Upper lobe of left lung (tissue), 6 donors: ENCODE measurements around the gene PCDHGA12. TPM values are rescaled to one million over a fixed set of nuclear protein-coding genes. Genes with fewer than 3 reads are reported as not detected.
"Not testable (repeated sequence)": the region's sequence is repeated elsewhere in the genome, so short reads cannot be mapped to it uniquely, and the experiment has no call there.

ENCODE experiments used
- ATAC-seq, 2 donors: fragments of 200-7000 bp; cut with Tn5 transposase; one replicate each; pipeline ENCODE4 v1.9.1; 2022; ENCODE audit warnings: mild to moderate bottlenecking in 2 of 2, moderate library complexity in 2 of 2; ENCODE audit not compliant: low FRiP score in 2 of 2
- DNase-seq, 2 donors: peaks; one replicate each; pipeline ENCODE4 v3.0.0-alpha.2; 2019 to 2020
- H3K27ac ChIP-seq, 4 donors: fragments of 200-600 bp; sonication (generic); one replicate each; pipeline ENCODE4 v1.5.1; 2016 to 2019
- H3K27me3 ChIP-seq, 4 donors: fragments of 200-600 bp; sonication (generic); one replicate each; pipeline ENCODE4 v1.5.1; 2017 to 2019
- H3K36me3 ChIP-seq, 4 donors: fragments of 200-600 bp; sonication (generic); one replicate each; pipeline ENCODE4 v1.5.1; 2016 to 2019
- H3K4me1 ChIP-seq, 4 donors: fragments of 200-600 bp; sonication (generic); one replicate each; pipeline ENCODE4 v1.5.1; 2018 to 2019
- H3K4me3 ChIP-seq, 4 donors: fragments of 200-600 bp; sonication (generic); one replicate each; pipeline ENCODE4 v1.5.1; 2017 to 2019; ENCODE audit warnings: mild to moderate bottlenecking in 2 of 4, moderate library complexity in 1 of 4
- H3K9me3 ChIP-seq, 4 donors: fragments of 200-600 bp; sonication (generic); one replicate each; pipeline ENCODE4 v1.5.1; 2018 to 2019
- CTCF ChIP-seq, 6 experiments: fragments of 450-650 bp in 4 of 6; fragments of 200-600 bp in 2 of 6; sonication (generic) in 2 of 6; IDR thresholded peaks; one replicate each; pipeline ENCODE4 v1.5.1; 2016 to 2019; ENCODE audit warnings: antibody characterized with exemption in 6 of 6
- EP300 ChIP-seq, 4 donors: sonication (generic); formaldehyde crosslinking; IDR thresholded peaks; one replicate each; pipeline ENCODE4 v1.5.1; 2017; ENCODE audit warnings: antibody characterized with exemption in 4 of 4, control low read depth in 2 of 4
- POLR2A ChIP-seq, 4 donors: fragments of 450-650 bp; IDR thresholded peaks; one replicate each; pipeline ENCODE4 v1.5.1; 2016 to 2017; ENCODE audit warnings: antibody characterized with exemption in 4 of 4, mild to moderate bottlenecking in 2 of 4
- POLR2AphosphoS5 ChIP-seq, 2 donors: sonication (generic); formaldehyde crosslinking; IDR thresholded peaks; one replicate each; pipeline ENCODE4 v1.5.1; 2017; ENCODE audit warnings: antibody characterized with exemption in 2 of 2
- WGBS, 2 donors: methylation state at CpG; one replicate each; pipeline ENCODE4 v1.1.5; 2017 to 2018; 5-methylcytosine and 5-hydroxymethylcytosine counted together
- total RNA-seq, 6 donors: library from RNA; depleted of rRNA in 4 of 6; stranded (reverse); fragments of >200 nt in 4 of 6; gene quantifications; one replicate each; pipeline versions ENCODE4 v1.1.0 to v1.2.1, GENCODE V29; 2016 to 2021
- donor health status: DM: no; HTN: no; CAD: no; lungs with moderate emphysema.
- donor health status: DM: no; HTN: yes; CAD: no; lungs with severe emphysema.

PCDHGA12 gene
- total RNA-seq, 6 donors from 2014 or later: 4.3 to 19.9 (median 5.7) TPM

- Histone ChIP-seq H3K27ac (no peak overlapping the region), H3K9me3 (peaks cover 30 to 88% (median 78%) of the 10 kb centered on the region in 4 donors), H3K4me3 (no peak overlapping the region), H3K36me3 (no peaks in the 10 kb centered on the region), H3K27me3 (no peaks in the 10 kb centered on the region), H3K4me1 (no peaks in the 10 kb centered on the region)
- no peak for DNase-seq
- WGBS, 2 donors: 35 to 44% methylated on average over 16 to 19 of the region's 21 CpGs
- no peak for ATAC-seq
- TF ChIP-seq POLR2A (IDR thresholded peaks at IDR 0.05) (no peak), CTCF (IDR thresholded peaks at IDR 0.05) (no peak), POLR2AphosphoS5 (IDR thresholded peaks at IDR 0.05) (no peak), EP300 (IDR thresholded peaks at IDR 0.05) (no peak)
Measured at GRCh38 chr5:141393267-141393666, 37.0 kb upstream of the PCDHGA12 start.

GRCh38 chr5:141394401-141395187 lies 35.7 kb upstream of the PCDHGA12 start:
- H3K27ac ChIP-seq, H3K4me1 ChIP-seq, H3K36me3 ChIP-seq, H3K27me3 ChIP-seq, ATAC-seq, H3K4me3 ChIP-seq: not testable (repeated sequence)
- peak in 1 of 2 donors; percentile 68 for DNase-seq
- H3K9me3 ChIP-seq: peaks cover 28 to 87% (median 78%) of the 10 kb centered on the region in 4 donors
- WGBS, 2 donors: 35 to 36% methylated on average over 17 to 32 of the region's 53 CpGs

- peak; percentile 80 to 87 for ATAC-seq
- WGBS, 2 donors: 6 to 13% methylated on average over 23 to 25 of the region's 43 CpGs
Measured at GRCh38 chr5:141397756-141398551, 32.4 kb upstream of the PCDHGA12 start, which contains the start of gene PCDHGB5. PCDHGB5 (plus strand) TSS chr5:141397947; CDS start chr5:141398128, 181 bp downstream.

GRCh38 chr5:141398608-141399007 lies 31.7 kb upstream of the PCDHGA12 start:
- 33 to 37% methylated on average over 8 to 15 of the region's 15 CpGs for WGBS, 2 donors
- Histone ChIP-seq H3K27ac (no peak overlapping the region), H3K4me1 (no peaks in the 10 kb centered on the region), H3K36me3 (no peaks in the 10 kb centered on the region), H3K27me3 (no peaks in the 10 kb centered on the region), H3K4me3 (no peak overlapping the region), H3K9me3 (peaks cover 42 to 83% (median 76%) of the 10 kb centered on the region in 4 donors)
- ATAC-seq (no peak), DNase-seq (no peak)
- TF ChIP-seq POLR2AphosphoS5 (IDR thresholded peaks at IDR 0.05) (no peak), EP300 (IDR thresholded peaks at IDR 0.05) (no peak), CTCF (IDR thresholded peaks at IDR 0.05) (no peak), POLR2A (IDR thresholded peaks at IDR 0.05) (no peak)

More at GRCh38 chr5:141397756-141398551, 32.4 kb upstream of the PCDHGA12 start, which contains the start of gene PCDHGB5:
- H3K27ac ChIP-seq, H3K4me1 ChIP-seq, H3K27me3 ChIP-seq, H3K36me3 ChIP-seq: not testable (repeated sequence)
- peak in 5 of 6 experiments; percentile 19 to 57 (median 48) for TF ChIP-seq CTCF (IDR thresholded peaks at IDR 0.05)
- DNase-seq: peak in 1 of 2 donors; percentile 47
- peaks cover 41 to 83% (median 76%) of the 10 kb centered on the region in 4 donors for H3K9me3 ChIP-seq
- peak within 1 kb of the TSS in 3 of 4 donors; percentile 33 to 43 (median 34) for H3K4me3 ChIP-seq

GRCh38 chr5:141399555-141400258 lies 30.6 kb upstream of the PCDHGA12 start:
- Histone ChIP-seq H3K4me3 (no peak overlapping the region), H3K27me3 (no peaks in the 10 kb centered on the region)

More at GRCh38 chr5:141399555-141400258, 30.6 kb upstream of the PCDHGA12 start:
- H3K36me3 ChIP-seq: no peaks in the 10 kb centered on the region
- TF ChIP-seq POLR2A (IDR thresholded peaks at IDR 0.05): no peak
- no peak for TF ChIP-seq EP300 (IDR thresholded peaks at IDR 0.05)
- TF ChIP-seq CTCF (IDR thresholded peaks at IDR 0.05): no peak
- no peak for TF ChIP-seq POLR2AphosphoS5 (IDR thresholded peaks at IDR 0.05)
- 30 to 41% methylated on average over 4 to 49 of the region's 61 CpGs for WGBS, 2 donors
- no peaks in the 10 kb centered on the region for H3K4me1 ChIP-seq
- H3K9me3 ChIP-seq: peaks cover 41 to 84% (median 77%) of the 10 kb centered on the region in 4 donors
- DNase-seq (no peak), ATAC-seq (no peak)
- H3K27ac ChIP-seq: no peak overlapping the region
